GM12892 (cell line): Measurements from ENCODE around the gene TSHZ1.

Experiments
- POLR2A ChIP-seq: IDR thresholded peaks from 2 replicates; pipeline ENCODE4 v1.6.1; 2011; ENCODE audit warnings: low read depth, low read length, control low read depth
- POLR2AphosphoS5 ChIP-seq: IDR thresholded peaks from 2 replicates; pipeline ENCODE4 v1.6.1; 2011; ENCODE audit warnings: low read depth, low read length, control low read depth
- TAF1 ChIP-seq: IDR thresholded peaks from 2 replicates; pipeline ENCODE4 v1.6.1; 2011; ENCODE audit warnings: low read depth, mild to moderate bottlenecking, control low read depth, low read length, borderline replicate concordance

DNA sequence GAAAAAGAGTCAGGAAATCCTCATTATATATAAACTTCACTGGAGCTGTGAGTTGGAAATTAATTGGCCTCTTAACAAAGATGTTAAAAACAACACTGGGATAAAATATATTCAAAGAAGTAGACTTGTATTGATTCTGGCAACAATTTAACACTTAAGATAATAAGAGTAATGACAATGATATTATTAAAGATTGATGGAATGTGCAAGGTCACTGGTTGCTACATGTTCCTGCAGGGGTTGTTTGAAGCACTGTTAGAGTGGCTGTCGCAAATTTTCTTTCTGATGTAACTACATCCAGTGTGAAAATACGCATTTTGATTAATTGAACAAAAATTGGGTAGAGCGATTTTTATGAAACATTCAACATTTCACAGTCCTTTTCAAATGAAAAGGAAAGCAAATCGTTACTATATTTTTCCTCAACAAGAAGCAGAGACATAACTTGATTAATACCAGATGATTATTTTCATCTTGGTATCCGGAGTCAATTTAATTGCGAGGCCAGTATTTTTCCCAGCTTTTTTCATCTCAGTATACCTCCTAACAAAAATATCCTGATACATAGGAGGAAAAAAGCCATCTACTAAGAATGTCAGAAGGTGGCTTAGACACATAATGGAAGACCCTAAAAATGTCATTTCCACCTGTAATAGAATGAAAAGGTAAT lies 7.8 kb upstream of the TSHZ1 start:
- no peak for TF ChIP-seq POLR2AphosphoS5
- TF ChIP-seq TAF1: no peak
- no peak for TF ChIP-seq POLR2A
